ENCODE measurements around the gene MACROD2.

- TF ChIP-seq CTCF (conservative IDR thresholded peaks at IDR 0.05; ENCODE audit: low read depth, low read length) (no peak), EZH2 (IDR thresholded peaks at IDR 0.05; ENCODE audit: borderline replicate concordance, low read depth, low read length, poor library complexity, severe bottlenecking) (no peak)
These were observed 1630.7 kb downstream of the MACROD2 start for GRCh38 chr20:15625981-15626380.
